Measurements from ENCODE around the gene WDR1.

The WDR1 gene

GRCh38 chr4:10154241-10154640, 37.6 kb upstream of the WDR1 start:
- H3K27me3 ChIP-seq (replicated peaks; ENCODE audit: control insufficient read depth, insufficient read depth, low read length), result peaks cover 40% of the 10 kb centered on the region
- no peak for DNase-seq (ENCODE audit: low read depth)
- no peaks in the 10 kb centered on the region for H3K9me3 ChIP-seq (ENCODE audit: control insufficient read depth, low read length)

GRCh38 chr4:10153161-10153560, 36.6 kb upstream of the WDR1 start:
- no peaks in the 10 kb centered on the region for H3K4me1 ChIP-seq (ENCODE audit: control insufficient read depth, insufficient read depth, low read length)
- no peaks in the 10 kb centered on the region for H3K9me3 ChIP-seq (ENCODE audit: control insufficient read depth, low read length)
- H3K36me3 ChIP-seq (ENCODE audit: control insufficient read depth, insufficient read depth, low read length, severe bottlenecking), result no peaks in the 10 kb centered on the region
- no peak overlapping the region for H3K4me3 ChIP-seq (ENCODE audit: low read length)
- H3K27me3 ChIP-seq (replicated peaks; ENCODE audit: control insufficient read depth, insufficient read depth, low read length), result peaks cover 41% of the 10 kb centered on the region
- H3K9ac ChIP-seq (ENCODE audit: low read length), result no peak overlapping the region
- DNase-seq (ENCODE audit: low read depth), result no peak

More at GRCh38 chr4:10154241-10154640, 37.6 kb upstream of the WDR1 start:
- H3K4me3 ChIP-seq (ENCODE audit: low read length), result no peak overlapping the region
- peaks cover 8% of the 10 kb centered on the region for H3K4me1 ChIP-seq (ENCODE audit: control insufficient read depth, insufficient read depth, low read length)
- no peaks in the 10 kb centered on the region for H3K36me3 ChIP-seq (ENCODE audit: control insufficient read depth, insufficient read depth, low read length, severe bottlenecking)
- no peak overlapping the region for H3K9ac ChIP-seq (ENCODE audit: low read length)

GRCh38 chr4:10151182-10151581, 34.6 kb upstream of the WDR1 start:
- H3K4me1 ChIP-seq (ENCODE audit: control insufficient read depth, insufficient read depth, low read length), result no peaks in the 10 kb centered on the region
- H3K27me3 ChIP-seq (replicated peaks; ENCODE audit: control insufficient read depth, insufficient read depth, low read length), result peaks cover 48% of the 10 kb centered on the region
- H3K9me3 ChIP-seq (ENCODE audit: control insufficient read depth, low read length), result no peaks in the 10 kb centered on the region
- no peaks in the 10 kb centered on the region for H3K36me3 ChIP-seq (ENCODE audit: control insufficient read depth, insufficient read depth, low read length, severe bottlenecking)
- H3K4me3 ChIP-seq (ENCODE audit: low read length), result no peak overlapping the region
- no peak overlapping the region for H3K9ac ChIP-seq (ENCODE audit: low read length)
- DNase-seq (ENCODE audit: low read depth), result no peak

- Histone ChIP-seq H3K4me1 (ENCODE audit: control insufficient read depth, insufficient read depth, low read length) (no peaks in the 10 kb centered on the region), H3K4me3 (ENCODE audit: low read length) (no peak overlapping the region), H3K9me3 (ENCODE audit: control insufficient read depth, low read length) (no peaks in the 10 kb centered on the region), H3K27me3 (replicated peaks; ENCODE audit: control insufficient read depth, insufficient read depth, low read length) (peaks cover 60% of the 10 kb centered on the region), H3K9ac (ENCODE audit: low read length) (no peak overlapping the region), H3K36me3 (ENCODE audit: control insufficient read depth, insufficient read depth, low read length, severe bottlenecking) (no peaks in the 10 kb centered on the region)
- no peak for DNase-seq (ENCODE audit: low read depth)
Measured at GRCh38 chr4:10144966-10145365, 28.4 kb upstream of the WDR1 start.

DNA sequence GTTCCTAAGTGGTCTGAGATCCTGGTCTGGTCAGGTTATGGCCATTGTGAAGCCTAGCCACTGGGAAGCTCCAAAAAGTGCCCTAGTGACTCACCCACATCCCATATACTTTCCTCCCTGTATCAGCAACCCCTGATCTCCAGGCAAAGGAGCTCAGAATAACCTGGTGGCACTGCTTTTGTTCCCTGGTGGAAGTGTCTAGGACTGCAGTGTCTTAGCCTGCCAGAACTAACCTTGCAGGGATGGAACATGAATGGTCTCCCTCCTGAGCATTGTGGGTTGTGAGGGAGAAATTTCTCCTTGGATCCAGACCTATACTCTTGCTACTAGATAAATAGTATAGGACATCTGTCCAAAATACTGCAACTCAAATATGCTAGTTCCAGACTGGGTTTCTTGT, 27.9 kb upstream of the WDR1 start:
- DNase-seq (ENCODE audit: low read depth), result no peak
- Histone ChIP-seq H3K9me3 (ENCODE audit: control insufficient read depth, low read length) (no peaks in the 10 kb centered on the region), H3K27me3 (replicated peaks; ENCODE audit: control insufficient read depth, insufficient read depth, low read length) (peaks cover 62% of the 10 kb centered on the region), H3K4me1 (ENCODE audit: control insufficient read depth, insufficient read depth, low read length) (no peaks in the 10 kb centered on the region), H3K4me3 (ENCODE audit: low read length) (no peak overlapping the region), H3K36me3 (ENCODE audit: control insufficient read depth, insufficient read depth, low read length, severe bottlenecking) (no peaks in the 10 kb centered on the region), H3K9ac (ENCODE audit: low read length) (no peak overlapping the region)

DNA sequence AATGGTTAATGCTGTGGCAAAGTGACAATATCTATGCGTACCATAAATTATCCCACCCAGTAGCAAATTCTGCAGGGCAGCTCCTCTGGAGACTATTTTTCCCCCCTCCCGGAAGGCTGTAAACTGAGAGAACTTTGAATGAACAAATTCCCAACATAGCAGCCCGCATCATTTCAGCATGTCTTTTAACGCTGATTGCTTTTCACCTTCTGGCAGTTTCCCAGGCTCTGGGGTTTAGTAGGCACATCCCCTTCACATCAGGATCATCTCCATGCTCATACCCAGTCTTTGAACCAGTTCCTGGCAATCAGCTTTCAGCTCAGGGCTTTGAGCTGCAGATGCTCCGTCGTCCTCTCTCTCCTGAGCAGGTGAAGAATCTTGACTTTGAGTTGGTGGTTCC, 26.6 kb upstream of the WDR1 start:
- H3K4me1 ChIP-seq (ENCODE audit: control insufficient read depth, insufficient read depth, low read length), result no peaks in the 10 kb centered on the region
- peaks cover 63% of the 10 kb centered on the region for H3K27me3 ChIP-seq (replicated peaks; ENCODE audit: control insufficient read depth, insufficient read depth, low read length)
- no peaks in the 10 kb centered on the region for H3K9me3 ChIP-seq (ENCODE audit: control insufficient read depth, low read length)
- no peak overlapping the region for H3K9ac ChIP-seq (ENCODE audit: low read length)
- no peak for DNase-seq (ENCODE audit: low read depth)
- no peaks in the 10 kb centered on the region for H3K36me3 ChIP-seq (ENCODE audit: control insufficient read depth, insufficient read depth, low read length, severe bottlenecking)
- no peak overlapping the region for H3K4me3 ChIP-seq (ENCODE audit: low read length)

- Histone ChIP-seq H3K4me3 (ENCODE audit: low read length) (no peak overlapping the region), H3K27me3 (replicated peaks; ENCODE audit: control insufficient read depth, insufficient read depth, low read length) (peaks cover 57% of the 10 kb centered on the region), H3K4me1 (ENCODE audit: control insufficient read depth, insufficient read depth, low read length) (no peaks in the 10 kb centered on the region), H3K9ac (ENCODE audit: low read length) (no peak overlapping the region), H3K36me3 (ENCODE audit: control insufficient read depth, insufficient read depth, low read length, severe bottlenecking) (no peaks in the 10 kb centered on the region), H3K9me3 (ENCODE audit: control insufficient read depth, low read length) (peaks cover 2% of the 10 kb centered on the region)
- no peak for DNase-seq (ENCODE audit: low read depth)
Measured at GRCh38 chr4:10140866-10141759, 24.5 kb upstream of the WDR1 start.

DNA sequence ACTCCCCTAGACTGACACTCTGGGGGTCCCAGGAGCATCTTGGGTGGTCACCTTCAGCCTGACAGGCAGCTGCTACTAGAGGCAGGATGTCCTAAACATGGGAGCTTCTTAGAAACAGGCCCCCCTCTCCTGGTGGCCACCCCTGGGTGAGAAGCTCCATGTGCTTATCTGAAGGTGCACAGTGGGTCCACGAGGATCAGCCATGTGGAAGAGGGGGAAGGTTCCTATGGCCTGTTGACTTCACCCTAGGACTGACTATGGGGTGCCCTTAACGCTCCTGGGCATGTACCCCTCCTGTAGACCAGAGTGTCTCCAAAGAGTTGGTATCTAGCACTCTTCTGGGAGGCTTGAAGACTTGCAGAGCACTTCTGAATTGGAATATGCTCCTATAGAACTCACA, 22.9 kb upstream of the WDR1 start:
- H3K4me3 ChIP-seq (ENCODE audit: low read length), result no peak overlapping the region
- H3K27me3 ChIP-seq (replicated peaks; ENCODE audit: control insufficient read depth, insufficient read depth, low read length), result peaks cover 61% of the 10 kb centered on the region
- no peaks in the 10 kb centered on the region for H3K4me1 ChIP-seq (ENCODE audit: control insufficient read depth, insufficient read depth, low read length)
- peaks cover 2% of the 10 kb centered on the region for H3K9me3 ChIP-seq (ENCODE audit: control insufficient read depth, low read length)
- no peak for DNase-seq (ENCODE audit: low read depth)
- no peak overlapping the region for H3K9ac ChIP-seq (ENCODE audit: low read length)
- H3K36me3 ChIP-seq (ENCODE audit: control insufficient read depth, insufficient read depth, low read length, severe bottlenecking), result no peaks in the 10 kb centered on the region

GRCh38 chr4:10135260-10135659, 18.7 kb upstream of the WDR1 start:
- Histone ChIP-seq H3K4me3 (ENCODE audit: low read length) (no peak overlapping the region), H3K36me3 (ENCODE audit: control insufficient read depth, insufficient read depth, low read length, severe bottlenecking) (no peaks in the 10 kb centered on the region)
- no peak for DNase-seq (ENCODE audit: low read depth)

GRCh38 chr4:10134141-10134540, 17.5 kb upstream of the WDR1 start:
- Histone ChIP-seq H3K9me3 (ENCODE audit: control insufficient read depth, low read length) (peaks cover 2% of the 10 kb centered on the region), H3K9ac (ENCODE audit: low read length) (no peak overlapping the region), H3K27me3 (replicated peaks; ENCODE audit: control insufficient read depth, insufficient read depth, low read length) (peaks cover 27% of the 10 kb centered on the region), H3K36me3 (ENCODE audit: control insufficient read depth, insufficient read depth, low read length, severe bottlenecking) (no peaks in the 10 kb centered on the region), H3K4me1 (ENCODE audit: control insufficient read depth, insufficient read depth, low read length) (peaks cover 14% of the 10 kb centered on the region), H3K4me3 (ENCODE audit: low read length) (no peak overlapping the region)
- no peak for DNase-seq (ENCODE audit: low read depth)

More at GRCh38 chr4:10135260-10135659, 18.7 kb upstream of the WDR1 start:
- peaks cover 35% of the 10 kb centered on the region for H3K27me3 ChIP-seq (replicated peaks; ENCODE audit: control insufficient read depth, insufficient read depth, low read length)
- H3K9me3 ChIP-seq (ENCODE audit: control insufficient read depth, low read length), result peaks cover 2% of the 10 kb centered on the region
- H3K9ac ChIP-seq (ENCODE audit: low read length), result no peak overlapping the region
- peaks cover 3% of the 10 kb centered on the region for H3K4me1 ChIP-seq (ENCODE audit: control insufficient read depth, insufficient read depth, low read length)

- Histone ChIP-seq H3K9me3 (ENCODE audit: control insufficient read depth, low read length) (no peaks in the 10 kb centered on the region), H3K36me3 (ENCODE audit: control insufficient read depth, insufficient read depth, low read length, severe bottlenecking) (no peaks in the 10 kb centered on the region), H3K9ac (ENCODE audit: low read length) (no peak overlapping the region), H3K4me3 (ENCODE audit: low read length) (no peak overlapping the region), H3K27me3 (replicated peaks; ENCODE audit: control insufficient read depth, insufficient read depth, low read length) (peaks cover 19% of the 10 kb centered on the region), H3K4me1 (ENCODE audit: control insufficient read depth, insufficient read depth, low read length) (peaks cover 16% of the 10 kb centered on the region)
- no peak for DNase-seq (ENCODE audit: low read depth)
Measured at GRCh38 chr4:10131202-10131601, 14.6 kb upstream of the WDR1 start.
